Progenitor cell of endocrine pancreas (in vitro differentiated cells): Measurements from ENCODE around the gene NEGR1. TPM values are rescaled to one million over a fixed set of nuclear protein-coding genes. Genes with fewer than 3 reads are reported as not detected.

Experiments used
- DNase-seq: peaks from one replicate; pipeline ENCODE4 v3.0.0; 2021; ENCODE audit warnings: low spot score; ENCODE audit not compliant: unreplicated experiment
- H3K27ac Mint-ChIP-seq: 2 replicates; pipeline ENCODE4 v1.8.0; 2021; ENCODE audit warnings: mild to moderate bottlenecking, moderate library complexity, mixed read lengths
- H3K27me3 Mint-ChIP-seq: 2 replicates; pipeline ENCODE4 v1.8.0; 2021; ENCODE audit warnings: mixed read lengths
- H3K36me3 Mint-ChIP-seq: 2 replicates; pipeline ENCODE4 v1.8.0; 2022; ENCODE audit warnings: mixed read lengths; ENCODE audit not compliant: insufficient read depth
- H3K4me1 Mint-ChIP-seq: 2 replicates; pipeline ENCODE4 v1.8.0; 2021; ENCODE audit warnings: low read depth, mixed read lengths
- H3K4me3 Mint-ChIP-seq: 2 replicates; pipeline ENCODE4 v1.8.0; 2021; ENCODE audit warnings: low read depth, mild to moderate bottlenecking, moderate library complexity, mixed read lengths
- H3K9me3 Mint-ChIP-seq: 2 replicates; pipeline ENCODE4 v1.8.0; 2021; ENCODE audit warnings: low read depth, mixed read lengths
- CTCF ChIP-seq: fragments of 200-600 bp; sonication (generic); IDR thresholded peaks from one replicate; pipeline ENCODE4 v1.5.0; 2021; ENCODE audit warnings: antibody characterized with exemption, mild to moderate bottlenecking; ENCODE audit not compliant: unreplicated experiment
- total RNA-seq: library from RNA; stranded (reverse); gene quantifications from 2 replicates; pipeline ENCODE4 v1.2.1, GENCODE V29; 2021

The NEGR1 gene
- total RNA-seq, 1 donor from 2014 or later: 3.1 TPM

GRCh38 chr1:72140222-72140621 is 142.1 kb downstream of the NEGR1 start:
- TF ChIP-seq CTCF: no peak
- Mint-ChIP-seq H3K4me1 (no peaks in the 10 kb centered on the region), H3K4me3 (no peak overlapping the region), H3K36me3 (no peaks in the 10 kb centered on the region), H3K9me3 (peaks cover 10% of the 10 kb centered on the region), H3K27me3 (no peaks in the 10 kb centered on the region), H3K27ac (no peak overlapping the region)
- no peak for DNase-seq

- no peak for DNase-seq
- no peak overlapping the region for H3K4me3 Mint-ChIP-seq
- no peak for TF ChIP-seq CTCF
- no peaks in the 10 kb centered on the region for H3K36me3 Mint-ChIP-seq
- peaks cover 10% of the 10 kb centered on the region for H3K9me3 Mint-ChIP-seq
- no peaks in the 10 kb centered on the region for H3K4me1 Mint-ChIP-seq
- no peak overlapping the region for H3K27ac Mint-ChIP-seq
- H3K27me3 Mint-ChIP-seq: no peaks in the 10 kb centered on the region
Observed at GRCh38 chr1:72137656-72138055, 144.7 kb downstream of the NEGR1 start.

- Mint-ChIP-seq H3K27me3 (no peaks in the 10 kb centered on the region), H3K4me1 (no peaks in the 10 kb centered on the region), H3K9me3 (no peaks in the 10 kb centered on the region), H3K36me3 (no peaks in the 10 kb centered on the region), H3K4me3 (no peak overlapping the region), H3K27ac (no peak overlapping the region)
- TF ChIP-seq CTCF: no peak
- no peak for DNase-seq
Observed at GRCh38 chr1:72129869-72130268, 152.5 kb downstream of the NEGR1 start.

- DNase-seq: no peak
- Mint-ChIP-seq H3K27me3 (no peaks in the 10 kb centered on the region), H3K9me3 (no peaks in the 10 kb centered on the region), H3K4me3 (no peak overlapping the region), H3K27ac (no peak overlapping the region), H3K4me1 (no peaks in the 10 kb centered on the region), H3K36me3 (no peaks in the 10 kb centered on the region)
- no peak for TF ChIP-seq CTCF
Observed at GRCh38 chr1:72122099-72122880, 160.0 kb downstream of the NEGR1 start.

GRCh38 chr1:72119491-72119890 is 162.8 kb downstream of the NEGR1 start:
- no peak for DNase-seq
- H3K36me3 Mint-ChIP-seq: no peaks in the 10 kb centered on the region
- no peaks in the 10 kb centered on the region for H3K27me3 Mint-ChIP-seq
- H3K9me3 Mint-ChIP-seq: no peaks in the 10 kb centered on the region
- TF ChIP-seq CTCF: no peak
- H3K4me1 Mint-ChIP-seq: no peaks in the 10 kb centered on the region
- no peak overlapping the region for H3K27ac Mint-ChIP-seq
- H3K4me3 Mint-ChIP-seq: no peak overlapping the region
